Endodermal cell (in vitro differentiated cells): Measurements from ENCODE around the gene PRRC2B. TPM values are rescaled to one million over a fixed set of nuclear protein-coding genes. Genes with fewer than 3 reads are reported as not detected.

Source experiments
- DNase-seq: peaks from one replicate; pipeline ENCODE4 v3.0.0-alpha.2; 2017
- H3K27ac ChIP-seq: 2 replicates; pipeline ENCODE4 v1.5.1; 2013; ENCODE audit warnings: mild to moderate bottlenecking, low read depth, low read length, moderate library complexity
- H3K27me3 ChIP-seq: 2 replicates; pipeline ENCODE4 v1.6.1; 2013; ENCODE audit warnings: mild to moderate bottlenecking, low read length, moderate library complexity; ENCODE audit not compliant: insufficient read depth, control insufficient read depth, poor library complexity, severe bottlenecking
- H3K36me3 ChIP-seq: 2 replicates; pipeline ENCODE4 v1.7.0; 2013; ENCODE audit warnings: mild to moderate bottlenecking, low read length, moderate library complexity; ENCODE audit not compliant: control insufficient read depth, insufficient read depth
- H3K4me1 ChIP-seq: one replicate; pipeline ENCODE4 v1.7.0; 2013; ENCODE audit warnings: low read length; ENCODE audit not compliant: control insufficient read depth, insufficient read depth
- H3K4me3 ChIP-seq: 2 replicates; pipeline ENCODE4 v1.5.1; 2013; ENCODE audit warnings: mild to moderate bottlenecking, low read length, moderate library complexity
- H3K9ac ChIP-seq: 2 replicates; pipeline ENCODE4 v1.6.1; 2013; ENCODE audit warnings: mild to moderate bottlenecking, low read length, moderate library complexity; ENCODE audit not compliant: poor library complexity, severe bottlenecking; ENCODE audit errors: extremely low read depth
- H3K9me3 ChIP-seq: 2 replicates; pipeline ENCODE4 v1.6.1; 2013; ENCODE audit warnings: mild to moderate bottlenecking, low read length, moderate library complexity; ENCODE audit not compliant: control insufficient read depth
- H3K27ac Mint-ChIP-seq: 2 replicates; pipeline ENCODE4 v1.8.0; 2020; ENCODE audit warnings: mixed read lengths
- H3K27me3 Mint-ChIP-seq: 2 replicates; pipeline ENCODE4 v1.8.0; 2021; ENCODE audit warnings: mild to moderate bottlenecking, mixed read lengths; ENCODE audit not compliant: insufficient read depth
- H3K36me3 Mint-ChIP-seq: 2 replicates; pipeline ENCODE4 v1.8.0; 2020; ENCODE audit warnings: low read depth, mixed read lengths
- H3K4me1 Mint-ChIP-seq: 2 replicates; pipeline ENCODE4 v1.8.0; 2020; ENCODE audit warnings: mixed read lengths
- H3K4me3 Mint-ChIP-seq: 2 replicates; pipeline ENCODE4 v1.8.0; 2020; ENCODE audit warnings: mild to moderate bottlenecking, moderate library complexity, mixed read lengths
- H3K9me3 Mint-ChIP-seq: 2 replicates; pipeline ENCODE4 v1.8.0; 2020; ENCODE audit warnings: mild to moderate bottlenecking, mixed read lengths
- WGBS, 2 experiments: methylation state at CpG; one replicate each; pipeline versions ENCODE4 v1.1.5 to v1.1.7; 2013; ENCODE audit warnings: missing lambda C conversion rate in 2 of 2, mixed read lengths in 1 of 2; ENCODE audit not compliant: insufficient coverage in 1 of 2, insufficient read length in 1 of 2; 5-methylcytosine and 5-hydroxymethylcytosine counted together
- total RNA-seq, 2 donors: library from RNA; stranded (reverse); fragmentation: NEBNext Ultra II Directional in 1 of 2; extraction: Animal tissue kit (Norgen Biotek cat#: 25700) in 1 of 2; gene quantifications; 2 replicates in 1 of 2; 3 replicates in 1 of 2; pipeline ENCODE4 v1.2.1, GENCODE V29; 2021
- TF ChIP-seq, protein P1 (sequence below): fragments of 200-600 bp; sonication (generic); conservative IDR thresholded peaks from 2 replicates; pipeline ENCODE4 v1.5.0; 2021; ENCODE audit warnings: antibody characterized with exemption, mild to moderate bottlenecking

Gene PRRC2B
- total RNA-seq, 2 donors from 2014 or later = 309 to 334 TPM

- 93% methylated on average over 15 to 19 of the region's 19 CpGs for WGBS, 2 experiments
- Histone ChIP-seq H3K9ac (no peak overlapping the region), H3K27me3 (no peaks in the 10 kb centered on the region), H3K4me3 (no peak overlapping the region), H3K9me3 (no peaks in the 10 kb centered on the region), H3K4me1 (no peaks in the 10 kb centered on the region), H3K27ac (no peak overlapping the region), H3K36me3 (no peaks in the 10 kb centered on the region)
- TF ChIP-seq, protein P1, sequence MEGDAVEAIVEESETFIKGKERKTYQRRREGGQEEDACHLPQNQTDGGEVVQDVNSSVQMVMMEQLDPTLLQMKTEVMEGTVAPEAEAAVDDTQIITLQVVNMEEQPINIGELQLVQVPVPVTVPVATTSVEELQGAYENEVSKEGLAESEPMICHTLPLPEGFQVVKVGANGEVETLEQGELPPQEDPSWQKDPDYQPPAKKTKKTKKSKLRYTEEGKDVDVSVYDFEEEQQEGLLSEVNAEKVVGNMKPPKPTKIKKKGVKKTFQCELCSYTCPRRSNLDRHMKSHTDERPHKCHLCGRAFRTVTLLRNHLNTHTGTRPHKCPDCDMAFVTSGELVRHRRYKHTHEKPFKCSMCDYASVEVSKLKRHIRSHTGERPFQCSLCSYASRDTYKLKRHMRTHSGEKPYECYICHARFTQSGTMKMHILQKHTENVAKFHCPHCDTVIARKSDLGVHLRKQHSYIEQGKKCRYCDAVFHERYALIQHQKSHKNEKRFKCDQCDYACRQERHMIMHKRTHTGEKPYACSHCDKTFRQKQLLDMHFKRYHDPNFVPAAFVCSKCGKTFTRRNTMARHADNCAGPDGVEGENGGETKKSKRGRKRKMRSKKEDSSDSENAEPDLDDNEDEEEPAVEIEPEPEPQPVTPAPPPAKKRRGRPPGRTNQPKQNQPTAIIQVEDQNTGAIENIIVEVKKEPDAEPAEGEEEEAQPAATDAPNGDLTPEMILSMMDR = no peak
- Mint-ChIP-seq H3K4me1 (no peaks in the 10 kb centered on the region), H3K27ac (no peak overlapping the region), H3K27me3 (peaks cover 5% of the 10 kb centered on the region), H3K9me3 (peaks cover 8% of the 10 kb centered on the region), H3K36me3 (no peaks in the 10 kb centered on the region), H3K4me3 (no peak overlapping the region)
- no peak for DNase-seq
These were observed 46.4 kb upstream of the PRRC2B start for GRCh38 chr9:131347376-131348020.

GRCh38 chr9:131348631-131349521 is 45.0 kb upstream of the PRRC2B start:
- Histone ChIP-seq H3K27ac (no peak overlapping the region), H3K36me3 (no peaks in the 10 kb centered on the region), H3K9ac (no peak overlapping the region), H3K4me3 (no peak overlapping the region), H3K9me3 (no peaks in the 10 kb centered on the region), H3K27me3 (no peaks in the 10 kb centered on the region), H3K4me1 (no peaks in the 10 kb centered on the region)
- 81 to 84% methylated on average over 5 to 10 of the region's 10 CpGs for WGBS, 2 experiments
- H3K9me3 Mint-ChIP-seq = peaks cover 8% of the 10 kb centered on the region
- DNase-seq = peak; percentile 67
- TF ChIP-seq, protein P1 = peak; percentile 63
- H3K4me1 Mint-ChIP-seq = no peaks in the 10 kb centered on the region
- H3K27me3 Mint-ChIP-seq = peaks cover 2% of the 10 kb centered on the region
- no peak overlapping the region for H3K4me3 Mint-ChIP-seq
- no peaks in the 10 kb centered on the region for H3K36me3 Mint-ChIP-seq
- H3K27ac Mint-ChIP-seq = peak overlapping the region; percentile 44

GRCh38 chr9:131349522-131349880 is 44.4 kb upstream of the PRRC2B start:
- Histone ChIP-seq H3K4me1 (no peaks in the 10 kb centered on the region), H3K9me3 (no peaks in the 10 kb centered on the region), H3K27me3 (no peaks in the 10 kb centered on the region), H3K27ac (no peak overlapping the region), H3K4me3 (no peak overlapping the region), H3K9ac (no peak overlapping the region), H3K36me3 (no peaks in the 10 kb centered on the region)
- H3K27ac Mint-ChIP-seq = no peak overlapping the region
- peak; percentile 59 for DNase-seq
- no peaks in the 10 kb centered on the region for H3K4me1 Mint-ChIP-seq
- peaks cover 2% of the 10 kb centered on the region for H3K27me3 Mint-ChIP-seq
- TF ChIP-seq, protein P1 = no peak
- peaks cover 8% of the 10 kb centered on the region for H3K9me3 Mint-ChIP-seq
- WGBS, 2 experiments = 66 to 82% methylated on average over 3 to 5 of the region's 5 CpGs
- H3K36me3 Mint-ChIP-seq = no peaks in the 10 kb centered on the region
- H3K4me3 Mint-ChIP-seq = peak overlapping the region; percentile 56
